ENCODE measurements around the gene TIMM8A. TPM values are rescaled to one million over a fixed set of nuclear protein-coding genes. Genes with fewer than 3 reads are reported as not detected.

The TIMM8A gene
- total RNA-seq, 2 experiments from 2014 or later, result 12.8 to 23.8 TPM

GRCh38 chrX:101385026-101385684 is 36.6 kb upstream of the TIMM8A start:
- CTCF ChIA-PET, result no interaction called here
- Mint-ChIP-seq H3K27me3 (peaks cover 3% of the 10 kb centered on the region), H3K4me1 (no peaks in the 10 kb centered on the region), H3K9me3 (ENCODE audit: low read depth) (no peaks in the 10 kb centered on the region), H3K36me3 (ENCODE audit: low read depth) (no peaks in the 10 kb centered on the region), H3K27ac (no peak overlapping the region), H3K4me3 (no peak overlapping the region)
- POLR2A ChIA-PET, result no interaction called here
- DNase-seq, result no peak
- intact Hi-C loops (cut with DNase I, micrococcal nuclease), result no loop called here
- no peak for ATAC-seq

GRCh38 chrX:101383679-101384205 is 35.2 kb upstream of the TIMM8A start:
- Mint-ChIP-seq H3K27me3 (peaks cover 3% of the 10 kb centered on the region), H3K4me3 (no peak overlapping the region), H3K9me3 (ENCODE audit: low read depth) (no peaks in the 10 kb centered on the region), H3K36me3 (ENCODE audit: low read depth) (no peaks in the 10 kb centered on the region), H3K4me1 (no peaks in the 10 kb centered on the region), H3K27ac (no peak overlapping the region)
- ChIA-PET POLR2A (no interaction called here), CTCF (interaction anchor here (0.6 kb wide), 1 partner anchor 45 kb away, joined by 3 read pairs; no protein-coding TSS in a partner anchor)
- DNase-seq (no peak), ATAC-seq (no peak)
- intact Hi-C loops (cut with DNase I, micrococcal nuclease), result no loop called here

- no peaks in the 10 kb centered on the region for H3K27me3 Mint-ChIP-seq
- DNase-seq, result no peak
- CTCF ChIA-PET, result interaction anchor here (1.2 kb wide), 1 partner anchor 13 kb away, joined by 4 read pairs; the partner anchor contains the start of gene RPL36A
- H3K27ac Mint-ChIP-seq, result no peak overlapping the region
- no peak overlapping the region for H3K4me3 Mint-ChIP-seq
- H3K9me3 Mint-ChIP-seq (ENCODE audit: low read depth), result no peaks in the 10 kb centered on the region
- POLR2A ChIA-PET, result no interaction called here
- H3K36me3 Mint-ChIP-seq (ENCODE audit: low read depth), result no peaks in the 10 kb centered on the region
- no peaks in the 10 kb centered on the region for H3K4me1 Mint-ChIP-seq
- intact Hi-C loops (cut with DNase I, micrococcal nuclease), result no loop called here
- no peak for ATAC-seq
Observed at GRCh38 chrX:101377547-101377946, 29.0 kb upstream of the TIMM8A start.

GRCh38 chrX:101370888-101371504 is 22.5 kb upstream of the TIMM8A start:
- ATAC-seq (no peak), DNase-seq (no peak)
- Mint-ChIP-seq H3K27ac (no peak overlapping the region), H3K27me3 (no peaks in the 10 kb centered on the region), H3K36me3 (ENCODE audit: low read depth) (no peaks in the 10 kb centered on the region), H3K9me3 (ENCODE audit: low read depth) (no peaks in the 10 kb centered on the region), H3K4me3 (no peak overlapping the region), H3K4me1 (peaks cover 2% of the 10 kb centered on the region)
- intact Hi-C loops (cut with DNase I, micrococcal nuclease), result no loop called here
- ChIA-PET POLR2A (no interaction called here), CTCF (no interaction called here)

- Mint-ChIP-seq H3K27ac (no peak overlapping the region), H3K4me3 (no peak overlapping the region), H3K36me3 (ENCODE audit: low read depth) (no peaks in the 10 kb centered on the region), H3K4me1 (peaks cover 2% of the 10 kb centered on the region), H3K27me3 (no peaks in the 10 kb centered on the region), H3K9me3 (ENCODE audit: low read depth) (no peaks in the 10 kb centered on the region)
- intact Hi-C loops (cut with DNase I, micrococcal nuclease), result no loop called here
- DNase-seq, result no peak
- POLR2A ChIA-PET, result no interaction called here
- CTCF ChIA-PET, result interaction anchor here (0.7 kb wide), 1 partner anchor 17 kb away, joined by 3 read pairs; no protein-coding TSS in a partner anchor
- ATAC-seq, result no peak
Observed at GRCh38 chrX:101369687-101370086, 21.1 kb upstream of the TIMM8A start.

GRCh38 chrX:101368800-101369199 is 20.3 kb upstream of the TIMM8A start:
- ChIA-PET CTCF (no interaction called here), POLR2A (interaction anchor here (0.6 kb wide), 1 partner anchor 723 kb away, joined by 3 read pairs; no protein-coding TSS in a partner anchor)
- Mint-ChIP-seq H3K36me3 (ENCODE audit: low read depth) (no peaks in the 10 kb centered on the region), H3K9me3 (ENCODE audit: low read depth) (no peaks in the 10 kb centered on the region), H3K27me3 (no peaks in the 10 kb centered on the region), H3K4me1 (peaks cover 2% of the 10 kb centered on the region), H3K27ac (no peak overlapping the region), H3K4me3 (no peak overlapping the region)
- intact Hi-C loops (cut with DNase I, micrococcal nuclease), result no loop called here
- DNase-seq (no peak), ATAC-seq (no peak)

- no peak overlapping the region for H3K4me3 Mint-ChIP-seq
- H3K27me3 Mint-ChIP-seq, result no peaks in the 10 kb centered on the region
- no peaks in the 10 kb centered on the region for H3K36me3 Mint-ChIP-seq (ENCODE audit: low read depth)
- CTCF ChIA-PET, result no interaction called here
- POLR2A ChIA-PET, result no interaction called here
- no peaks in the 10 kb centered on the region for H3K9me3 Mint-ChIP-seq (ENCODE audit: low read depth)
- no peaks in the 10 kb centered on the region for H3K4me1 Mint-ChIP-seq
- intact Hi-C loops (cut with DNase I, micrococcal nuclease), result no loop called here
- ATAC-seq (no peak), DNase-seq (no peak)
- no peak overlapping the region for H3K27ac Mint-ChIP-seq
Observed at GRCh38 chrX:101365301-101365795, 16.8 kb upstream of the TIMM8A start.

- H3K36me3 Mint-ChIP-seq (ENCODE audit: low read depth), result no peaks in the 10 kb centered on the region
- no peaks in the 10 kb centered on the region for H3K9me3 Mint-ChIP-seq (ENCODE audit: low read depth)
- ATAC-seq (no peak), DNase-seq (no peak)
- intact Hi-C loops (cut with DNase I, micrococcal nuclease), result no loop called here
- no peak overlapping the region for H3K27ac Mint-ChIP-seq
- POLR2A ChIA-PET, result no interaction called here
- no peak overlapping the region for H3K4me3 Mint-ChIP-seq
- no peaks in the 10 kb centered on the region for H3K27me3 Mint-ChIP-seq
- CTCF ChIA-PET, result interaction anchor here (0.6 to 1.0 kb wide), 2 partner anchors 14 to 33 kb away, joined by 3 read pairs; partner anchors contain the start of gene TIMM8A
- H3K4me1 Mint-ChIP-seq, result peaks cover 2% of the 10 kb centered on the region
Observed at GRCh38 chrX:101362757-101363156, 14.2 kb upstream of the TIMM8A start.

- no peak for DNase-seq
- Mint-ChIP-seq H3K9me3 (ENCODE audit: low read depth) (no peaks in the 10 kb centered on the region), H3K27ac (no peak overlapping the region), H3K27me3 (no peaks in the 10 kb centered on the region), H3K36me3 (ENCODE audit: low read depth) (no peaks in the 10 kb centered on the region), H3K4me3 (no peak overlapping the region), H3K4me1 (peaks cover 2% of the 10 kb centered on the region)
- intact Hi-C loops (cut with DNase I, micrococcal nuclease), result no loop called here
- no peak for ATAC-seq
- ChIA-PET POLR2A (no interaction called here), CTCF (no interaction called here)
Observed at GRCh38 chrX:101362116-101362515, 13.6 kb upstream of the TIMM8A start.

GRCh38 chrX:101360390-101360789 is 11.8 kb upstream of the TIMM8A start:
- H3K27ac Mint-ChIP-seq, result no peak overlapping the region
- no peak for ATAC-seq
- H3K4me1 Mint-ChIP-seq, result peaks cover 2% of the 10 kb centered on the region
- CTCF ChIA-PET, result no interaction called here
- H3K27me3 Mint-ChIP-seq, result no peaks in the 10 kb centered on the region
- no peaks in the 10 kb centered on the region for H3K9me3 Mint-ChIP-seq (ENCODE audit: low read depth)
- no peak overlapping the region for H3K4me3 Mint-ChIP-seq
- POLR2A ChIA-PET, result no interaction called here
- DNase-seq, result no peak
- intact Hi-C loops (cut with DNase I, micrococcal nuclease), result no loop called here
- no peaks in the 10 kb centered on the region for H3K36me3 Mint-ChIP-seq (ENCODE audit: low read depth)

GRCh38 chrX:101359966-101360365 is 11.4 kb upstream of the TIMM8A start:
- ChIA-PET CTCF (no interaction called here), POLR2A (no interaction called here)
- intact Hi-C loops (cut with DNase I, micrococcal nuclease), result no loop called here

GRCh38 chrX:101357166-101357795 is 8.7 kb upstream of the TIMM8A start:
- CTCF ChIA-PET, result interaction anchor here (1.2 kb wide), 1 partner anchor 132 kb away, joined by 3 read pairs; no protein-coding TSS in a partner anchor
- H3K27me3 Mint-ChIP-seq, result no peaks in the 10 kb centered on the region
- POLR2A ChIA-PET, result no interaction called here
- intact Hi-C loops (cut with DNase I, micrococcal nuclease), result no loop called here
- H3K4me3 Mint-ChIP-seq, result no peak overlapping the region
- ATAC-seq (no peak), DNase-seq (no peak)
- no peaks in the 10 kb centered on the region for H3K9me3 Mint-ChIP-seq (ENCODE audit: low read depth)
- H3K4me1 Mint-ChIP-seq, result peaks cover 2% of the 10 kb centered on the region
- no peak overlapping the region for H3K27ac Mint-ChIP-seq
- H3K36me3 Mint-ChIP-seq (ENCODE audit: low read depth), result no peaks in the 10 kb centered on the region

More at GRCh38 chrX:101359966-101360365, 11.4 kb upstream of the TIMM8A start:
- Mint-ChIP-seq H3K4me3 (no peak overlapping the region), H3K27ac (no peak overlapping the region), H3K9me3 (ENCODE audit: low read depth) (no peaks in the 10 kb centered on the region), H3K4me1 (peaks cover 2% of the 10 kb centered on the region), H3K27me3 (no peaks in the 10 kb centered on the region), H3K36me3 (ENCODE audit: low read depth) (no peaks in the 10 kb centered on the region)
- DNase-seq (no peak), ATAC-seq (no peak)

Measured in activated CD4-positive, alpha-beta T cell treated with anti-CD3 and anti-CD28 coated beads for 36 hours (primary cell).